Progenitor cell of endocrine pancreas (in vitro differentiated cells): ENCODE measurements around the gene GRIA4. TPM values are rescaled to one million over a fixed set of nuclear protein-coding genes. Genes with fewer than 3 reads are reported as not detected.
"Not testable (repeated sequence)": the region's sequence is repeated elsewhere in the genome, so short reads cannot be mapped to it uniquely, and the experiment has no call there.

ENCODE experiments used
- DNase-seq: peaks from one replicate; pipeline ENCODE4 v3.0.0; 2021; ENCODE audit warnings: low spot score; ENCODE audit not compliant: unreplicated experiment
- H3K27ac Mint-ChIP-seq: 2 replicates; pipeline ENCODE4 v1.8.0; 2021; ENCODE audit warnings: mild to moderate bottlenecking, moderate library complexity, mixed read lengths
- H3K27me3 Mint-ChIP-seq: 2 replicates; pipeline ENCODE4 v1.8.0; 2021; ENCODE audit warnings: mixed read lengths
- H3K36me3 Mint-ChIP-seq: 2 replicates; pipeline ENCODE4 v1.8.0; 2022; ENCODE audit warnings: mixed read lengths; ENCODE audit not compliant: insufficient read depth
- H3K4me1 Mint-ChIP-seq: 2 replicates; pipeline ENCODE4 v1.8.0; 2021; ENCODE audit warnings: low read depth, mixed read lengths
- H3K4me3 Mint-ChIP-seq: 2 replicates; pipeline ENCODE4 v1.8.0; 2021; ENCODE audit warnings: low read depth, mild to moderate bottlenecking, moderate library complexity, mixed read lengths
- H3K9me3 Mint-ChIP-seq: 2 replicates; pipeline ENCODE4 v1.8.0; 2021; ENCODE audit warnings: low read depth, mixed read lengths
- CTCF ChIP-seq: fragments of 200-600 bp; sonication (generic); IDR thresholded peaks from one replicate; pipeline ENCODE4 v1.5.0; 2021; ENCODE audit warnings: antibody characterized with exemption, mild to moderate bottlenecking; ENCODE audit not compliant: unreplicated experiment
- total RNA-seq: library from RNA; stranded (reverse); gene quantifications from 2 replicates; pipeline ENCODE4 v1.2.1, GENCODE V29; 2021

Gene GRIA4
- total RNA-seq, 1 donor from 2014 or later = 1.3 TPM

- Mint-ChIP-seq H3K36me3 (peaks cover 9% of the 10 kb centered on the region), H3K27ac (no peak overlapping the region), H3K4me3 (no peak overlapping the region), H3K9me3 (peaks cover 7% of the 10 kb centered on the region), H3K27me3 (no peaks in the 10 kb centered on the region), H3K4me1 (no peaks in the 10 kb centered on the region)
- no peak for DNase-seq
- TF ChIP-seq CTCF = no peak
These were observed 379.3 kb downstream of the GRIA4 start for GRCh38 chr11:105989124-105989523.

- DNase-seq = no peak
- H3K9me3 Mint-ChIP-seq = peaks cover 7% of the 10 kb centered on the region
- peaks cover 11% of the 10 kb centered on the region for H3K36me3 Mint-ChIP-seq
- no peak overlapping the region for H3K4me3 Mint-ChIP-seq
- H3K4me1 Mint-ChIP-seq = no peaks in the 10 kb centered on the region
- no peak overlapping the region for H3K27ac Mint-ChIP-seq
- no peak for TF ChIP-seq CTCF
- no peaks in the 10 kb centered on the region for H3K27me3 Mint-ChIP-seq
These were observed 382.0 kb downstream of the GRIA4 start for GRCh38 chr11:105991888-105992287.

- no peak for DNase-seq
- H3K4me1 Mint-ChIP-seq = peaks cover 3% of the 10 kb centered on the region
- no peak overlapping the region for H3K27ac Mint-ChIP-seq
- H3K4me3 Mint-ChIP-seq = no peak overlapping the region
- no peaks in the 10 kb centered on the region for H3K27me3 Mint-ChIP-seq
- no peak for TF ChIP-seq CTCF
- peaks cover 35% of the 10 kb centered on the region for H3K36me3 Mint-ChIP-seq
- peaks cover 14% of the 10 kb centered on the region for H3K9me3 Mint-ChIP-seq
These were observed 391.6 kb downstream of the GRIA4 start for GRCh38 chr11:106001304-106002012.

GRCh38 chr11:106003094-106003493 lies 393.2 kb downstream of the GRIA4 start:
- H3K4me3 Mint-ChIP-seq, H3K27ac Mint-ChIP-seq, H3K27me3 Mint-ChIP-seq, DNase-seq, H3K4me1 Mint-ChIP-seq: not testable (repeated sequence)
- Mint-ChIP-seq H3K36me3 (peaks cover 51% of the 10 kb centered on the region), H3K9me3 (peaks cover 16% of the 10 kb centered on the region)

GRCh38 chr11:106011481-106011880 lies 401.6 kb downstream of the GRIA4 start:
- TF ChIP-seq CTCF = no peak
- DNase-seq = no peak
- Mint-ChIP-seq H3K9me3 (peaks cover 3% of the 10 kb centered on the region), H3K27me3 (no peaks in the 10 kb centered on the region), H3K27ac (no peak overlapping the region), H3K4me1 (peaks cover 16% of the 10 kb centered on the region), H3K36me3 (peaks cover 43% of the 10 kb centered on the region), H3K4me3 (no peak overlapping the region)

- Mint-ChIP-seq H3K4me3 (no peak overlapping the region), H3K27ac (peak overlapping the region; percentile 11), H3K36me3 (peaks cover 30% of the 10 kb centered on the region), H3K4me1 (peaks cover 16% of the 10 kb centered on the region), H3K9me3 (no peaks in the 10 kb centered on the region), H3K27me3 (no peaks in the 10 kb centered on the region)
- no peak for TF ChIP-seq CTCF
- DNase-seq = no peak
These were observed 402.9 kb downstream of the GRIA4 start for GRCh38 chr11:106012744-106013143.
